HG03432 (cell line): Measurements from ENCODE around the gene AKAP6.

ENCODE experiments used
- ATAC-seq: cut with Tn5 transposase; IDR thresholded peaks from one replicate; pipeline ENCODE4 v1.9.1; 2021; ENCODE audit warnings: mild to moderate bottlenecking, moderate library complexity; ENCODE audit not compliant: unreplicated experiment

Gene AKAP6

GRCh38 chr14:32474478-32475195, 145.5 kb downstream of the AKAP6 start:
- no peak for ATAC-seq

- no peak for ATAC-seq
Observed at GRCh38 chr14:32476532-32476931, 147.4 kb downstream of the AKAP6 start.

GRCh38 chr14:32477396-32477795, 148.3 kb downstream of the AKAP6 start:
- no peak for ATAC-seq

- ATAC-seq, result no peak
Observed at GRCh38 chr14:32478050-32478449, 149.0 kb downstream of the AKAP6 start.

DNA sequence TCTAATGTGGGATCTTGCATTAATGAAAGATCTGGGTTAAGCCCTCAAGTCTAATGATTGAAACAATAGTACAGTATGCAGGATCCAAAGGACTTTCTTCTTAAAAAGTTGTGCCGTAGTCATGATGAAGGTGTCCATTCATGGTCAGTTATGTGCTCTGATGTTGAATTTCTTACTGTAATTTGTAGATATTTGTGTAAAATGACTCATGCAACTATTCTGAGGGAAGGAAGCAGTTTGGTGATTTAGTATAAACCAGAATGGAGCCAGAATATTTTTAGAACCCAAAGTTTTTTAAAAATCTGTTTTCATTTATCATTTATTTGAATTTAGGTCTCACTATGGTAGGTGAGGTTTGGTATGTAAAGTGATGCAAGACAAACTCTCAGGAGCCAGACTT, 151.2 kb downstream of the AKAP6 start:
- no peak for ATAC-seq

- no peak for ATAC-seq
Observed at GRCh38 chr14:32481707-32482106, 152.6 kb downstream of the AKAP6 start.

DNA sequence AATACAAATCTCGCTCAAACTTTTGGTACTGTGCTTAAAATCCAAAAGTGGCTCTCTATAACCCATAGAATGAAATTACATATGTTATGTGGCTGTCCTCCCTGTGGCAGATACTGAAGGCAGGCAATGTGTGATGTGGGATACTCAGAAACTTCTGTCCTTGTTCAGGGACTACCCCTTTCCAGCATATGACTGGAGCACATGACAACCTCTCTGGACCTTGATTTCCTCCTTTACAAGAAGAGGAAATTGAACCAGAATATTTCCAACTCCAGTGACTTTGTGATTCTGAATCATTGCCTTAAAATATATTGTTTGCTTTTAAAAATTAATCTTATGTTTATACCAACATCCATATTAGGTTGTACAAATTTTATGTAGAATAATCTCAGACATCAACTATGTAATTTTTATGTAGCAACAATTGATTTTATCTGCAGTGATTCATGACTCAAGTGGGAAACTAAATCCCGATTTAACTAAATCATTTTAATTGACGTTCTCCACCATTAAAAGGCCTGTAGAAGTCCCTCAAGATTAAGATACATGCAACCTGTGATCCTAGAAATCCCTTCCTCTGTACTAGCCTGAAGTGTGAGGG, 162.4 kb downstream of the AKAP6 start:
- ATAC-seq, result no peak

DNA sequence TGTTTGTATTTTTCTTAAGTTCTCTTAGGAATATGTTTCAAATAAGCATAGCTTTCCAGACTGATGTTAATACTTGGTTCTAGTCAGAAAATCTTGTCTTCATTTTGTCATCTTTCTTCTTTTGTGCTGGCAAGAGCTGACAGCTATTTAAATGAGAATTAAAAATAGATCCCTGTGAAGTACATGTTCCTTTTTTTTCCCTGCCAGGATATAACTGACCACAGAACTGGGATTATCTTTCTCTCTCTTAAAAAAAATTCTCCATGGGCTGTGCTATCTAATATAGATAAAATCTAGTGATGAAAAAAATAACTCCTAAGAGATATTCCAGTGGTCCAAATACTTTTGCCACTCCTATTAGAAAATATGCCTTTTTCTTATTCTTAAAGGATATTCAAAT, 163.4 kb downstream of the AKAP6 start:
- no peak for ATAC-seq

- no peak for ATAC-seq
Observed at GRCh38 chr14:32494609-32495434, 165.7 kb downstream of the AKAP6 start.

- no peak for ATAC-seq
Observed at GRCh38 chr14:32495435-32495734, 166.3 kb downstream of the AKAP6 start.

GRCh38 chr14:32497248-32497647, 168.2 kb downstream of the AKAP6 start:
- no peak for ATAC-seq

DNA sequence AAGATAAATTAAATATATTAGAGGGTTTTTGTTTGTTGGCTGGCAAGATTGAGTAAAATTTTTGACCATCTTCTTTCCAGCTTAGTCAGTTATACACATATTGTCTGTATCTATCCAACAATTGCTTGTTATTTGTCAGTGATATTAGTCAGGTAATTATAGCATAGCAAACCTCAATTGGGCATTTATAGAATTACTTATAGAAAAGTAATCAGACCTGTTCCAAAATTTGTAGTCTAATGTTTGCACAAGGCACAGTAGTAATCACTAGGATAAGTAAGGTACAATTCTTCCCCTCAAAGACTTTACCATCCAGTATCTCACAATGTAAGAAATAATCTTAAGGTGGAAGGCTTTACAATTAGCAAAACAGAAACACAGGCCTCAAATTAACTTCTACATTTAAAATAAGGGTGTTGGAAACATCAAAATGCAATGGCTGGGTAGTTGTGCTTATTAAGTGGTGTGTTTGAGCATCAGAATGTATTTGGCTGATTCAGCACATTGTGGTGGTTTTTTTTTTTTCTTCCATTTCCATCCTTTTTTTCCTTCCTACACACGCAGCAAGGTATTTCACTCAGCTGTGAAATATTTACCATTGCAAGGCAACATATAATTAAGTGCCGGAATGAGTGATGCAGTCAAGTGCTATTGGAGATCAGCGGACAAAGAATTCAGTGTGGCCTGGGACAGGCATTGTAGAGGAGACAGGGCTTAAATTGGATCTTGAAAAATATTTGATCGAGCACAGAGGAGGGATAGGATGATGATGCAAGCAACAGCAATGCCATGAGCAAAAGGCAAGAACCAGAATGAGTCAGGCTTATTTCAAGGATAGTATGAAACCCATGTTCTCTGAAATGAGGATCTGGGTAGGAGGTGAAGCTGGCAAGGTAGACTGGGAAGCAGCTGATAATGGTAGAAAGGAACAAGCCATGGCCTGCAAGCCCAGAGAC, 178.2 kb downstream of the AKAP6 start:
- ATAC-seq, result no peak

- ATAC-seq, result no peak
Observed at GRCh38 chr14:32508281-32508680, 179.2 kb downstream of the AKAP6 start.

DNA sequence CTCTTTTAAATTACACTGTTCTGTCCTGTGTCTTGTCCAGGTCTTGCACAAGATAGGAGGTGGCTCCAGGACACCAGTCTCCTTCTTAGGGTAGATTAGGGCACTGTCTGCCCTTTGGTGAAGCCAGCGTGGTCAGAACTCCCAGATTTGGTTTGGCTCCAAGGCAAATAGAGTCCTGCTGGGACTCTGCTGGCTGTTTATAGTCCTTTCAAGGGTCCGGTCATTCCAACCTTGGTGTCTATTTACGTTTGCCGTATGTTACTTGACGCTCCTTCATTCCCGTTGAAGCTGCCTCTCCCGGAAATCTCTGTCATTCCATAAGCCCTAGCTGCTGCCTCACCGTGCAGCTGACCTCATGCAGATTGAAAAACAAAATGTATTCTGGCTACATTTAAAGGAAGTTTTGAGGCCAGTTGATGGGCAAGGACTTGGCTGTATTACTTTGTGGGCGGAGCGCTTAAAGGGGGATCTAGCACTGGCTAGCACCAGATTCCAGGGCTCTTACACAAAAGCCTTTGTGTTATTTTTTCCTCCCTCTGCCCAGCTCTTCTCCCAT, 180.6 kb downstream of the AKAP6 start:
- ATAC-seq, result no peak

GRCh38 chr14:32510815-32511214, 181.7 kb downstream of the AKAP6 start:
- no peak for ATAC-seq

DNA sequence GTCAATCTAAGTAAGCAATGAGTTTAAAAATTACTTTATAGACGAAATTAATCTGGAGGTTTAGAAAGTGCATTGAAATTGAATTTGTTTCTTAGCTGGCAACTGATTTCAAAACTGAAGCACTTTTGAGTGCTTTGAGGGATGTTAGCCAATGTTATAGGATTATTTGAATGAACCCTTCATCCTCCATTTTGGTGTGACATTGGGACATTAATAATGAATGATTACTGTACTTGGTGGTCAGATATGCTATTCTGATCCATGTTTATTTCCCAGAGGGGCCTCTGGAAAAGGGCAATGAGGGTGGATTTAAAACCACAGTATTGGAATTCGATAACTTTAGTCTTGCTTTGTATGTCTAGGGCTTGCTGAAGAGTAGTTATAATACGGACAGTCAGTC, 183.2 kb downstream of the AKAP6 start:
- ATAC-seq, result no peak

GRCh38 chr14:32512813-32513212, 183.7 kb downstream of the AKAP6 start:
- no peak for ATAC-seq

DNA sequence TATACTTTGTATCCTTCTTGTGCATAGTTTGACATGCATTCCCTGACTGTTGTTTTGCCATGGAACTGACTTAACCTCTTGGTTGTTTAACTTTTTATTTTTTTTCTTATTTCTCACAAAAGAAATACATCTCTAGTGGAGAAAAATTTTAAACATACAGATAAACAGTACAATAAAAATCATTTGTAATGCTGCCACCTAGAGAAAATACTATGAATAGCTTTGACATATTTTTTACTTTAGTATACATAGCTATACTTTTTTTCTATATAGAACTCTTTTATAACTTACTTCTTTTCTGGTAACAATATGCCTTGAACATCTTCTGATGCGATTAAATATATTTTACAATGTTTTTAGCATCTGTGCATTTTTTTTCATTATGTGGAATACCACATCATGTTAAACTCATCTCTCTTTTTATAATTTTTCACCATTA, 184.5 kb downstream of the AKAP6 start:
- ATAC-seq, result no peak

GRCh38 chr14:32514236-32514635, 185.1 kb downstream of the AKAP6 start:
- no peak for ATAC-seq

GRCh38 chr14:32514681-32515080, 185.6 kb downstream of the AKAP6 start:
- ATAC-seq, result no peak
